PC-9 (cell line): Measurements from ENCODE around the gene RNF186.

ENCODE experiments used
- EZH2 ChIP-seq: fragments of 200-600 bp; sonication (generic); IDR thresholded peaks from 2 replicates; pipeline ENCODE4 v1.8.0; 2017; ENCODE audit warnings: antibody characterized with exemption, low read depth
- TF ChIP-seq, protein P1 (sequence below): fragments of 200-600 bp; sonication (generic); conservative IDR thresholded peaks from 2 replicates; pipeline ENCODE4 v1.6.1; 2017; ENCODE audit warnings: mixed run types, antibody characterized with exemption, mild to moderate bottlenecking, moderate library complexity

DNA sequence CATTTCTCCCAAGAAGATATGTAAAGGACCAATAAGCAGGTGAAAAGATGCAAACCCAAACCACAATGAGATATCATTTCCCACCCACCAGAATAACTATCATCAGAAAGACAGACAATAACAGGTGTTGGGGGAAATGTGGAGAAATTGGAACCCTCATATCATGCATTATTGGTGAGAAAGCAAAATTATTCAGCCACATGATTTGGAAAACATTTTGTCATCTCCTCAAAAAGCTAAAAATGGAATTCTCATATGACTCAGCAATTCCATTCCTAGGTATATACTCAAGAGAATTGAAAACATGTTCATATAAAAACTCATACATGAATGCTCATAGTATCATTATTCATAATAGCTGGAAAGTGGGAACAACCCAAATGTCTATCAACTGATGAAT lies 25.1 kb upstream of the RNF186 start:
- TF ChIP-seq, protein P1, sequence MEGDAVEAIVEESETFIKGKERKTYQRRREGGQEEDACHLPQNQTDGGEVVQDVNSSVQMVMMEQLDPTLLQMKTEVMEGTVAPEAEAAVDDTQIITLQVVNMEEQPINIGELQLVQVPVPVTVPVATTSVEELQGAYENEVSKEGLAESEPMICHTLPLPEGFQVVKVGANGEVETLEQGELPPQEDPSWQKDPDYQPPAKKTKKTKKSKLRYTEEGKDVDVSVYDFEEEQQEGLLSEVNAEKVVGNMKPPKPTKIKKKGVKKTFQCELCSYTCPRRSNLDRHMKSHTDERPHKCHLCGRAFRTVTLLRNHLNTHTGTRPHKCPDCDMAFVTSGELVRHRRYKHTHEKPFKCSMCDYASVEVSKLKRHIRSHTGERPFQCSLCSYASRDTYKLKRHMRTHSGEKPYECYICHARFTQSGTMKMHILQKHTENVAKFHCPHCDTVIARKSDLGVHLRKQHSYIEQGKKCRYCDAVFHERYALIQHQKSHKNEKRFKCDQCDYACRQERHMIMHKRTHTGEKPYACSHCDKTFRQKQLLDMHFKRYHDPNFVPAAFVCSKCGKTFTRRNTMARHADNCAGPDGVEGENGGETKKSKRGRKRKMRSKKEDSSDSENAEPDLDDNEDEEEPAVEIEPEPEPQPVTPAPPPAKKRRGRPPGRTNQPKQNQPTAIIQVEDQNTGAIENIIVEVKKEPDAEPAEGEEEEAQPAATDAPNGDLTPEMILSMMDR, result no peak
- no peak for TF ChIP-seq EZH2
